ENCODE data around the gene TLR10.
"Not testable (repeated sequence)": the region's sequence is repeated elsewhere in the genome, so short reads cannot be mapped to it uniquely, and the experiment has no call there.

The TLR10 gene, protein sequence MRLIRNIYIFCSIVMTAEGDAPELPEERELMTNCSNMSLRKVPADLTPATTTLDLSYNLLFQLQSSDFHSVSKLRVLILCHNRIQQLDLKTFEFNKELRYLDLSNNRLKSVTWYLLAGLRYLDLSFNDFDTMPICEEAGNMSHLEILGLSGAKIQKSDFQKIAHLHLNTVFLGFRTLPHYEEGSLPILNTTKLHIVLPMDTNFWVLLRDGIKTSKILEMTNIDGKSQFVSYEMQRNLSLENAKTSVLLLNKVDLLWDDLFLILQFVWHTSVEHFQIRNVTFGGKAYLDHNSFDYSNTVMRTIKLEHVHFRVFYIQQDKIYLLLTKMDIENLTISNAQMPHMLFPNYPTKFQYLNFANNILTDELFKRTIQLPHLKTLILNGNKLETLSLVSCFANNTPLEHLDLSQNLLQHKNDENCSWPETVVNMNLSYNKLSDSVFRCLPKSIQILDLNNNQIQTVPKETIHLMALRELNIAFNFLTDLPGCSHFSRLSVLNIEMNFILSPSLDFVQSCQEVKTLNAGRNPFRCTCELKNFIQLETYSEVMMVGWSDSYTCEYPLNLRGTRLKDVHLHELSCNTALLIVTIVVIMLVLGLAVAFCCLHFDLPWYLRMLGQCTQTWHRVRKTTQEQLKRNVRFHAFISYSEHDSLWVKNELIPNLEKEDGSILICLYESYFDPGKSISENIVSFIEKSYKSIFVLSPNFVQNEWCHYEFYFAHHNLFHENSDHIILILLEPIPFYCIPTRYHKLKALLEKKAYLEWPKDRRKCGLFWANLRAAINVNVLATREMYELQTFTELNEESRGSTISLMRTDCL

DNA sequence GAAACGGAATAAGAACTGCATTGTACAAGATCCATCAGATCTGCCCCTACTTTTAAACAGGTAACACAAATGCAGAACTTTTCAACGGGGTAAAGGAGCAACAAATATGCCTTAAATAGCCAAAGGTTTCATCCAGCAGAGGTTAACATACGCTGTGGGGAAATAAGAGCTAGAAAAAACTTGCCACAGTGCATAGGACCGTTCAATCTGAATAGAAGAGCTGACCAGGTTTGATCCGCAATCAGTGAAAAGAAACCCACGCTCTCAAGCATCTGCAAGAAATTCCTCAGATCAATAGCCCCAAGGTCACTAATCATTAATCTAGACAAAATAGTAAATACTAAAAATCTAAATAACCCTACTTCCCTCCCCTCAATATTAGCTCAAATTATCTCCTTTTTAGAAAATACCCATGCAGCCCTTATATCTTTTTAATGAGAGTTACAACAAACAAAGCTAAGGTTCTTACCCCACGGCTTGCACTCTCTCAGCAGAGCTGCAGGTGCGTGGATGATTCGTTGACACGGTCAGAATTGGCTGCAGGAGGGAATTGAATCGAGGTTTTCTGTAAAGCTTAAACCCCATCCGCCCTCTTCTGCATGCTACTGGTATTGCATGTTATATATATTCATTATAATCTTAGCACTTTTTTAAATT lies at the start of gene TLR10:
Gene TLR10, minus strand, starts transcription at position 539 of the 657 bp plus-strand sequence. CDS start 7,400 bp downstream, outside the sequence.
- peak; percentile 49 for DNase-seq (ENCODE audit: insufficient read length, low spot score)
- no peak for FAIRE-seq

GRCh38 chr4:38832206-38832605 lies 49.4 kb upstream of the TLR10 start:
- no peak for FAIRE-seq
- no peak for DNase-seq (ENCODE audit: insufficient read length, low spot score)

DNA sequence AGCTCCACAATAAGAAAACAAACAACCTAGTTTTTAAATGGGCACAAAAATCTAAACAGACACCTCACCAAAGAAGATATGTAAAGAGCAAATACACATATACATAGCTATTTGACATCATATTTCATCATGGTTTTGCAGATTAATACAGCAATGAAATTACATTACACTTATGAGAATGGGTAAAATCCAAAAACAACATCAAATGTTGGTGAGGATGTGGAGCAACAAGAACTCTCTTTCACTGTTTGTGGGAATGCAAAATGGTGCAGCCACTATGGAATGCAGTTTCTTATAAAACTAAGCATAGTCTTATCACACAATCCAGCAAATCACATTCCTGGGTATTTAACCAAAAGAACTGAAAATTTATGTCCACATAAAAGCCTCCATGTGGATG lies 48.9 kb upstream of the TLR10 start:
- peak; percentile 13 for FAIRE-seq
- no peak for DNase-seq (ENCODE audit: insufficient read length, low spot score)

- FAIRE-seq (no peak), DNase-seq (ENCODE audit: insufficient read length, low spot score) (no peak)
These were observed 46.4 kb upstream of the TLR10 start for GRCh38 chr4:38829237-38829636.

DNA sequence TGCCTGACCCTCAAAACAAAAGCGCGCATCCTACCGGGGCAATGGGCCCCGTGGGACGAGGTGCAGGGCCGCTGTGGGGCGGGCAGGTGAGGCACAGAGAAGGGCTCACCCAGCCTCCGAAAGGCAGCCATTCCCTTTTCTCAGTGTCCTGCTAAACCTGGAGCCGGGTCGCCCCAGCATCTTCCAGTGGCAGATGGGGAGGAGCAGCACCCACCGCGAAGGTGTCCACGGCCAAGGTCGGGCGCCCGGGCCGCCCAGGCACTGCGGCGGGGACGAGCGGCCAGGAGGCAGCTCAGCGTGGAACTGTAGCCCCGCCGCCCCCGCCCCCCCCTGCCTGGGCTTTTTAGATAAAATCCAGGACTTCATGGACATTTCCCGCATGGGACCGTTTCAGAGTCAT lies 41.0 kb upstream of the TLR10 start:
- DNase-seq (ENCODE audit: insufficient read length, low spot score): no peak
- FAIRE-seq: no peak

DNA sequence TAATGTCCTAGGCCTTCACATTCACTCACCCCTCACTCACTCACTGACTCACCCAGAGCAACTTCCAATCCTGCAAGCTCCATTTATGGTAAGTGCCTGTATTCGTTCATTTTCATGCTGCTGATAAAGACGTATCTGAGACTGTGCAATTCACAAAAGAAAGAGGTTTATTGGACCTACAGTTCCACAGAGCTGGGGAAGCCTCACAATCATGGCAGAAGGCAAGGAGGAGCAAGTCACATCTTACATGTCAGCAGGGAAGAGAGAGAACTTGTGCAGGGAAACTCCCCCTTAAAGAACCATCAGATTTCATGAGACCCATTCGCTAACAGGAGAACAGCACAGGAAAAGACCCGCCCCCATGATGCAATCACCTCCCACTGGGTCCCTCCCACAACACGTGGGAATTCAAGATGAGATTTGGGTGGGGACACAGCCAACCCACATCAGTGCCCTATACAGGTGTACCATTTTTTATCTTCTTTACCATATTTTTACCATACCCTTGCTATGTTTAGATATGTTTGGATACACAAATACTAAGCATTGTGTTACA lies 40.0 kb upstream of the TLR10 start:
- no peak for DNase-seq (ENCODE audit: insufficient read length, low spot score)
- no peak for FAIRE-seq

DNA sequence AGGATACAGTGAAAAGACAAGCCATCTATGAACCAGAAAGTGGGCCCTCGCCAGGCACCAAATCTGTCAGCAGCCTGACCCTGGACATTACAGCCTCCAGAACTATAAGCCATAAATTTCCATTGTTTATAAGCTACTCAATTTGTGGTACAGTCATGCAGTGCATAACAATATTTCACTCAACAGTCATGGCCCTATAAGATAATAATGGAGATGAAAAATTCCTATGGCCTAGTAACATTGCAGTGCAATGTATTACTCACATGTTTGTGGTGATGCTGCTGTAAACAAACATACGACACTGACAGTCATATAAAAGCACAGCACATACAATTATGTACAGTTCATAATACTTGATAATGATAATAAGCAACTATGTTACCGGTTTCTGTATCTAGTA lies 38.9 kb upstream of the TLR10 start:
- DNase-seq (ENCODE audit: insufficient read length, low spot score) (no peak), FAIRE-seq (no peak)

GRCh38 chr4:38820329-38821061 lies 37.7 kb upstream of the TLR10 start:
- no peak for DNase-seq (ENCODE audit: insufficient read length, low spot score)
- FAIRE-seq: no peak

DNA sequence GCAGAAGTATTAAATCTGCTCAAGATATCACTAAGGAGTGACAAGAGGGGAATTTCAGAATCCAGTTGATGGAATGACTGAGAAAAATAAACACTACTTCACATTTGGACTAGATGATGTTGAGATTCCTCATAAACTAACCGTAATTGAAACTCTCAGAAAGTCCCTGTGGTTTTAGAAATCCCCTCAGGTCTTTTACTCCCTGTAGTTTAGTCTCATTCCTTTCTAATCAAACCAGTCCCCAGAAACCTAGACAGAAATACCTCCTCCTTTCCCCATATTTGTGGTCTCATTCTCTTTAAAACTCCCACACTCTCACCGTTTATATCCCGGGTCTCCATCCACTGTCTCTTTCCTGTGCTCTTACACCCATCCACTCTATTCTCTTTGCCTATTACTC lies 36.8 kb upstream of the TLR10 start:
- DNase-seq (ENCODE audit: insufficient read length, low spot score): peak; percentile 43
- no peak for FAIRE-seq

DNA sequence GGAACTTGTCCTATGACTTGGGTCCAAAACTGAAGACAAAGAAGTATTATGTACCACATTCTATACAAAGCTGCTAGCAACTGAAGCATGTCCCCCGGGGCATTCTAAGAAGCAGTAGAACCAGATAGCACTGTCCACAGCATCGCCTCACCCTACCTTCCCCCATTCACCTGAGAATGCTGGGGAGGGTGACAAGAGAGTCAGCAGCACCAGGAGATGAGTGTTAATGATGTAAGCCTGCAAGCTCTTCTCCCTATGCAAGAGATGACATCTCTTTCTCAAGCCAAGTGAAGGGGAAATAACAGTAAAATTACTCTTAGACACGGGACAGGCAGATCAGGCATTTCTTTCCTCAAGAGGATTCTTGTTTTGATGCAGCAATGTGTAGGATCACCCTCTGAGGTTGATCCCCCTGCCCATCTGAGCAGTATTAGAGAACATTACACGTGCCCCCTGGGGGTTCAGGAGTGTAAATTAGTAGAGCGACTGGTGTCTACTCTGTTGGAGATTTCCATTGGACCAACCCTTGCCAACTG lies 35.7 kb upstream of the TLR10 start:
- DNase-seq (ENCODE audit: insufficient read length, low spot score): no peak

GRCh38 chr4:38815885-38816782 lies 33.3 kb upstream of the TLR10 start:
- no peak for DNase-seq (ENCODE audit: insufficient read length, low spot score)
- FAIRE-seq: no peak

More for the DNA sequence above, 35.7 kb upstream of the TLR10 start:
- FAIRE-seq: no peak

- DNase-seq (ENCODE audit: insufficient read length, low spot score) (no peak), FAIRE-seq (no peak)
These were observed 31.6 kb upstream of the TLR10 start for GRCh38 chr4:38814386-38814785.

- DNase-seq (ENCODE audit: insufficient read length, low spot score) (no peak), FAIRE-seq (no peak)
These were observed 28.5 kb upstream of the TLR10 start for GRCh38 chr4:38811297-38811696.

- FAIRE-seq; DNase-seq (ENCODE audit: insufficient read length, low spot score): not testable (repeated sequence)
These were observed 24.7 kb upstream of the TLR10 start for GRCh38 chr4:38807462-38807861.

DNA sequence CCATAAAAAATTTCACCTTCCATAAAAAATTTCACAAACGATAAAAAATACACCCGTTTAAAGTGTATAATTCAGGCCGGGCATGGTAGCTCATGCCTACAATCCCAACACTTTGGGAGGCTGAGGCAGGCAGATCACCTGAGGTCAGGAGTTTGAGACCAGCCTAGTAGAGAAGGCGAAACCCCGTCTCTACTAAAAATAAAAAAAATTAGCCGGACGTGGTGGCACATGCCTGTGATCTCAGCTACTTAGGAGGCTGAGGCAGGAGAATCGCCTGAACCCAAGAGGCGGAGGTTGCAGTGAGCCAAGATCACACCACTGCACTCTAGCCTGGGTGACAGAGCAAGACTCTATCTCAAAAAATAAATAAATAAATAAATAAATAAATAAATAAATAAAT lies 23.5 kb upstream of the TLR10 start:
- DNase-seq (ENCODE audit: insufficient read length, low spot score); FAIRE-seq: not testable (repeated sequence)

GRCh38 chr4:38805530-38806145 lies 22.8 kb upstream of the TLR10 start:
- DNase-seq (ENCODE audit: insufficient read length, low spot score): no peak
- no peak for FAIRE-seq

DNA sequence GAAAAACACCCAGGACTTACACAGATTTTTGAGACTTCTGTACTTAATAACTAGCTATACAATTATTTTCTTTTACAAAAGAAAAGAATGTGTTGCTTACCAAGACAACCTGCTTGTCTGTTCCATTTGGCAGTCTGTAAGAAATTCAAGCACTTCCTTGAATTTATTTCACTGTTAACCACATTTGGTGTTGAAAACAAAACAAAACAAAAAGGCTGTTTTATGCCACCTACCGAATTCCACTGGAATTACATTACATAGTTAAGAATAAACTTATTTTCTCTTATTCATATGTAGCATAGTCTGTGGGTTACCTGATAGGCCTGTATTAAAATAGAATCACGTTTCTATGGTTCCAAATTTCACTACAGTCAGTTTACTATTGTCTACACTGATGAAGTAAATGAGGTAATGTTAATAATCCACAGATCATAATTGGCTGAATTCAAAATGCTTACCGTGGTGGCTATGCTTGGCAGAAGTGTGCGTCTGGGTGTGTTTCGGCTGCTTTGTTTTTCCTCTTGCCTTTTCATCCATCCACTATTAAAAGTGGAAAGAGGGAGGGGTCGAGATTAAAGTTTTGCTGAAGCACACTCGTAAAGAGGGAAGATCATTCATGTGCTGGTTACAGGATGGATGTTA lies 22.0 kb upstream of the TLR10 start, which contains the start of gene TLR1:
Gene TLR1, minus strand, starts transcription at position 138 of the 642 bp plus-strand sequence. CDS start 5,960 bp downstream, outside the sequence.
- FAIRE-seq (no peak), DNase-seq (ENCODE audit: insufficient read length, low spot score) (no peak)

Data from HTR-8/SVneo (cell line).